ACC112 (cell line): ENCODE data around the gene MILR1.

Experiments used
- H2AFZ ChIP-seq: fragments of 200-600 bp; sonication (generic); one replicate; pipeline ENCODE4 v1.6.0; 2017; ENCODE audit warnings: antibody characterized with exemption, low read length; ENCODE audit not compliant: unreplicated experiment
- H3K27ac ChIP-seq: fragments of 200-600 bp; sonication (generic); 2 replicates; pipeline ENCODE4 v1.5.1; 2014; ENCODE audit warnings: low read depth, mild to moderate bottlenecking, antibody characterized with exemption, low read length, moderate library complexity
- H3K27me3 ChIP-seq: fragments of 200-600 bp; sonication (generic); 2 replicates; pipeline ENCODE4 v1.6.1; 2014; ENCODE audit warnings: mild to moderate bottlenecking, antibody characterized with exemption, low read length, moderate library complexity, mixed read lengths; ENCODE audit not compliant: insufficient read depth
- H3K36me3 ChIP-seq: fragments of 200-600 bp; sonication (generic); 2 replicates; pipeline ENCODE4 v1.6.1; 2016; ENCODE audit warnings: mild to moderate bottlenecking, antibody characterized with exemption, low read length, moderate library complexity, mixed read lengths; ENCODE audit not compliant: insufficient read depth
- H3K4me1 ChIP-seq: fragments of 200-600 bp; sonication (generic); one replicate; pipeline ENCODE4 v1.6.1; 2016; ENCODE audit warnings: low read length, mixed read lengths; ENCODE audit not compliant: insufficient read depth, unreplicated experiment, control insufficient read depth
- H3K4me3 ChIP-seq: fragments of 200-600 bp; sonication (generic); 2 replicates; pipeline ENCODE4 v1.5.1; 2014; ENCODE audit warnings: mild to moderate bottlenecking, low read depth, low read length
- H3K79me2 ChIP-seq: fragments of 200-600 bp; sonication (generic); one replicate; pipeline ENCODE4 v1.6.0; 2016; ENCODE audit warnings: low read length; ENCODE audit not compliant: control insufficient read depth, unreplicated experiment, insufficient read depth

The MILR1 gene

GRCh38 chr17:64509179-64509578, 60.3 kb downstream of the MILR1 start:
- Histone ChIP-seq H3K79me2 (peaks cover 63% of the 10 kb centered on the region), H3K4me1 (peaks cover 11% of the 10 kb centered on the region), H3K36me3 (peaks cover 34% of the 10 kb centered on the region), H3K27ac (no peak overlapping the region), H2AFZ (no peak overlapping the region), H3K4me3 (no peak overlapping the region; the same call in 1 of the 2 replicates), H3K27me3 (no peaks in the 10 kb centered on the region)

DNA sequence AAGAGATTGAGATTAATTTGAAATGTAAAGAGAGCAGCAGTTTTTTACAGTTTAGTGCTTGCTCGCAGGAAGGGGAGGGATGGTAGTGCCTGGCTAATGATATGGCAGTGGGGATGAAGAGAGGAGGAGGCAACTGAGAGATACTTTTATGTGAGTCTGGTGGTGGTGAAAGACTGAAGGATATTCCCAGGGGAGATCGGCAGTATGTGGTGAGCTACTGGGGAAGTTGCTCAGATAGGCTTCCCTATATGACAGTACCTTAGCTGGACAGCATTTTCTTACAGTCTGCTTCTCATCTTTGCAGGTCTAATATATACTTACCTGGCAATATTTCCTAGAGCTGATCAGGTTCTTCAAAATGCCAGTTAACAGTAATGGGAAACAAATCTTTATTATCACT, 66.5 kb downstream of the MILR1 start:
- H3K79me2 ChIP-seq: peaks cover 13% of the 10 kb centered on the region
- H3K36me3 ChIP-seq: peaks cover 46% of the 10 kb centered on the region
- no peak overlapping the region for H3K27ac ChIP-seq

GRCh38 chr17:64515829-64516228, 66.9 kb downstream of the MILR1 start:
- Histone ChIP-seq H3K27ac (no peak overlapping the region), H3K79me2 (peaks cover 13% of the 10 kb centered on the region), H3K36me3 (peaks cover 46% of the 10 kb centered on the region), H3K4me3 (no peak overlapping the region), H3K27me3 (no peaks in the 10 kb centered on the region), H2AFZ (no peak overlapping the region), H3K4me1 (peaks cover 8% of the 10 kb centered on the region)

More for the DNA sequence above, 66.5 kb downstream of the MILR1 start:
- Histone ChIP-seq H3K4me3 (no peak overlapping the region), H3K4me1 (peaks cover 8% of the 10 kb centered on the region), H2AFZ (no peak overlapping the region), H3K27me3 (no peaks in the 10 kb centered on the region)
